Measurements from ENCODE around the gene B4GALT3. TPM values are rescaled to one million over a fixed set of nuclear protein-coding genes. Genes with fewer than 3 reads are reported as not detected.

The B4GALT3 gene
- total and polyA plus RNA-seq, 7 donors, result 16.3 to 48.1 (median 30.3) TPM

GRCh38 chr1:161222175-161223019 lies 45.1 kb upstream of the B4GALT3 start:
- H3K9me3 ChIP-seq, result no peaks in the 10 kb centered on the region
- no peak for TF ChIP-seq CTCF (IDR thresholded peaks at IDR 0.05)
- H3K27ac ChIP-seq, result no peak overlapping the region
- no peaks in the 10 kb centered on the region for H3K36me3 ChIP-seq (ENCODE audit: insufficient read depth in 1 of 2, low read depth in 1 of 2)
- H3K4me3 ChIP-seq, result no peak overlapping the region
- ATAC-seq (no peak), DNase-seq (no peak)
- peaks cover 12% of the 10 kb centered on the region for H3K4me1 ChIP-seq
- WGBS, 3 donors, result 62 to 77% (median 72%) methylated on average over 6 of the region's 6 CpGs
- intact Hi-C loops (cut with DNase I), result no loop called here
- H3K27me3 ChIP-seq (ENCODE audit: insufficient read depth in 3 of 3, low read length in 2 of 3), result no peaks in the 10 kb centered on the region

GRCh38 chr1:161220002-161220401 lies 42.7 kb upstream of the B4GALT3 start:
- Histone ChIP-seq H3K27me3 (ENCODE audit: insufficient read depth in 3 of 3, low read length in 2 of 3) (no peaks in the 10 kb centered on the region), H3K27ac (no peak overlapping the region), H3K36me3 (ENCODE audit: insufficient read depth in 1 of 2, low read depth in 1 of 2) (peaks cover 0 to 4% of the 10 kb centered on the region in 2 donors), H3K9me3 (no peaks in the 10 kb centered on the region), H3K4me3 (no peak overlapping the region), H3K4me1 (peaks cover under 1% of the 10 kb centered on the region)
- 84 to 85% (median 84%) methylated on average over 5 of the region's 5 CpGs for WGBS, 3 donors
- ATAC-seq, result no peak
- no peak for DNase-seq
- intact Hi-C loops (cut with DNase I), result no loop called here
- no peak for TF ChIP-seq CTCF (IDR thresholded peaks at IDR 0.05)

DNA sequence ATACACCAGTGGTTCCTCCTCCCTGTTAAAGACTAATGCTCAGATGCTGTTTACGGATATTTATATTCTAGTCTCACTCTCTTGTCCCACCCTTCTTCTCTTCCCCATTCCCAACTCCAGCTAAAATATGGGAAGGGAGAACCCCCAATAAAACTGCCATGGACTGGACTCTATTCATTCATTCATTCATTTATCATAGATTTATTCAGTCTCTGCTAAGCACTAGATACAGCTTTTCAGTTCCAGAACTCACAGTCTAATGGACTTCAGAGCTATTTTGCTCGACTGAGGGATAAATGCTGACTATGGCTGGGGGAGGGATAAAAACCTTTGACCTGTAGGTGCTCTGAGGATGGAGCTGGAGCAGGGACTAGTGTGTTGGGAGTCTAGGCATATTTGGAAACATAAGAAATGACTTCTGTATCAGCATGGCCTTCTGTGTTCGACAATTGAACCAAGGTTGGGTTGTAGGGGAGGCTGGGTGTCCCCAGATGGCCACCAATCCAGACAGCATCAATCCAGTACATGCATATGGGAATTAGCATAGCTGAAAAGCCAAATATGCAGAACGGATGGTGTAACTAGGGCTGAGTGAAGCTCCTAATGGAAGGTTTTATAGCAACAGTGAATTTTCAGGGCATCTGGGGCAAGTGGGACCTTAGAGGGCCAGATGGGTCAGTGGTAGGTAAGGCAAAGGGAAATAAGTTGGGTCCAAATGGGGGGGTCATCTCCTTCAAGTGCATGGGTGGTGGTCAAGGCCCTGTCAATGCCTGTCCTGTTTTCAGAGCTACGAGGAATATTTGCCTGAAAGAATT lies 42.0 kb upstream of the B4GALT3 start:
- ATAC-seq (no peak), DNase-seq (no peak)
- Histone ChIP-seq H3K4me1 (no peaks in the 10 kb centered on the region), H3K9me3 (no peaks in the 10 kb centered on the region), H3K36me3 (ENCODE audit: insufficient read depth in 1 of 2, low read depth in 1 of 2) (peaks cover 0 to 11% of the 10 kb centered on the region in 2 donors), H3K27me3 (ENCODE audit: insufficient read depth in 3 of 3, low read length in 2 of 3) (no peaks in the 10 kb centered on the region), H3K27ac (no peak overlapping the region), H3K4me3 (no peak overlapping the region)
- intact Hi-C loops (cut with DNase I), result no loop called here
- TF ChIP-seq CTCF (IDR thresholded peaks at IDR 0.05), result no peak
- WGBS, 3 donors, result 80 to 88% (median 86%) methylated on average over 5 of the region's 5 CpGs

DNA sequence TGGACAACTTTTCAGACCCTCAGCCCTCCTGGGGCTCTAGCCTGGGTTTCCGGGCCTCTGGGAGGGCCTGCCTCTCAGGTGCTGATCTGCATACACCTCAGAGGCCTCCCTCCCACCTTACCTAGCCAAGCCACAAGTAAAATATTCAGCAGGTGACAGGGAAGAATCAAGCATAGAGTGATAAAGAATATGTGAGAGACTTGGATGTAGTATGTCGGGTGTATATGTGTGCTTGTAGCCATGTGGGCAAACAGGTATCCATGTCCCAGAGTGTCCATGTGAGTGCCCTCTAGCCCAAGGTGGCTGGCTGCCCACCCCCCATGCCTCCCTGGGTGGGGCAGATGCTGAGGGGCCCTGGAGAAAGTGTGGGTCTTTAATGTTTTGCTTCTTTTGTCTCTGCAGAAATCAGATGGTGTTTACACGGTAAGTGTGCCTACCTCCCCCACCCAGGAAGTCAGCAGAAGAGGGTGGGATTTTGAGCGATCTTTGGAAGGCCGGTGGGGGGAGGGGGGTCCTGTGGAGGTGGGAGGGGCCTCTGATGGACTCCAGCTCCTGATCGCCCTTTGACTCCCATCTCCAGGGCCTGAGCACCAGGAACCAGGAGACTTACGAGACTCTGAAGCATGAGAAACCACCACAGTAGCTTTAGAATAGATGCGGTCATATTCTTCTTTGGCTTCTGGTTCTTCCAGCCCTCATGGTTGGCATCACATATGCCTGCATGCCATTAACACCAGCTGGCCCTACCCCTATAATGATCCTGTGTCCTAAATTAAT lies 41.2 kb upstream of the B4GALT3 start:
- TF ChIP-seq CTCF (IDR thresholded peaks at IDR 0.05), result no peak
- intact Hi-C loops (cut with DNase I), result no loop called here
- Histone ChIP-seq H3K27ac (no peak overlapping the region), H3K36me3 (ENCODE audit: insufficient read depth in 1 of 2, low read depth in 1 of 2) (peaks cover 6 to 19% of the 10 kb centered on the region in 2 donors), H3K27me3 (ENCODE audit: insufficient read depth in 3 of 3, low read length in 2 of 3) (no peaks in the 10 kb centered on the region), H3K4me3 (no peak overlapping the region), H3K9me3 (no peaks in the 10 kb centered on the region), H3K4me1 (no peaks in the 10 kb centered on the region)
- ATAC-seq, result no peak
- WGBS, 3 donors, result 71 to 74% (median 72%) methylated on average over 8 of the region's 8 CpGs
- no peak for DNase-seq

Data from psoas muscle (tissue), 8 donors.